Activated T-helper 1 cell treated with anti-CD3 and anti-CD28 coated beads, Interleukin-12 subunit alpha, Interleukin-12 subunit beta, Interleukin-2, Interleukin-4 antibody, amounts not matched to agents 30 ng/mL and 10 ng/mL and 1 ng/mL, durations not matched to agents 14 hours and 24 hours and 36 hours (primary cell): ENCODE results near the gene EPHA2. TPM values are rescaled to one million over a fixed set of nuclear protein-coding genes. Genes with fewer than 3 reads are reported as not detected.
A peak's percentile ranks its signal among the peaks of the same experiment; 100 is the strongest.
"Not testable (repeated sequence)": the region's sequence is repeated elsewhere in the genome, so short reads cannot be mapped to it uniquely, and the experiment has no call there.

Experiments
- DNase-seq: peaks from one replicate; pipeline ENCODE4 v3.0.0; 2021; ENCODE audit warnings: low spot score
- H3K27ac Mint-ChIP-seq: one replicate; pipeline ENCODE4 v1.8.0; 2021; ENCODE audit warnings: mild to moderate bottlenecking, mixed read lengths
- H3K27me3 Mint-ChIP-seq: one replicate; pipeline ENCODE4 v1.8.0; 2022; ENCODE audit warnings: mild to moderate bottlenecking, moderate library complexity, mixed read lengths; ENCODE audit not compliant: insufficient read depth
- H3K36me3 Mint-ChIP-seq: one replicate; pipeline ENCODE4 v1.8.0; 2021; ENCODE audit warnings: low read depth, mixed read lengths
- H3K4me1 Mint-ChIP-seq: one replicate; pipeline ENCODE4 v1.8.0; 2021; ENCODE audit warnings: low read depth, mixed read lengths
- H3K4me3 Mint-ChIP-seq: one replicate; pipeline ENCODE4 v1.8.0; 2021; ENCODE audit warnings: mild to moderate bottlenecking, moderate library complexity, mixed read lengths
- H3K9me3 Mint-ChIP-seq: one replicate; pipeline ENCODE4 v1.8.0; 2021; ENCODE audit warnings: mixed read lengths
- intact Hi-C: fragments of 100-400 bp; cut with micrococcal nuclease; formaldehyde crosslinking; loops from one replicate; pipeline ENCODE4 v1.15.1; 2024
- total RNA-seq: library from RNA; stranded (reverse); gene quantifications from 2 replicates; pipeline ENCODE4 v1.2.3, GENCODE V29; 2022

EPHA2 gene
- total RNA-seq: not detected in 2 replicates

- Mint-ChIP-seq H3K27ac (no peak within 1 kb of the TSS), H3K9me3 (no peaks in the 10 kb centered on the region), H3K36me3 (no peaks in the 10 kb centered on the region), H3K27me3 (peaks cover 55% of the 10 kb centered on the region), H3K4me1 (peaks cover 15% of the 10 kb centered on the region), H3K4me3 (peak within 1 kb of the TSS; percentile 15)
- DNase-seq: no peak
- intact Hi-C loops: no loop called here
Measured at GRCh38 chr1:16155537-16156410, at the start of gene EPHA2. EPHA2 (minus strand) TSS chr1:16156069; CDS start chr1:16155932, 137 bp downstream.

DNA sequence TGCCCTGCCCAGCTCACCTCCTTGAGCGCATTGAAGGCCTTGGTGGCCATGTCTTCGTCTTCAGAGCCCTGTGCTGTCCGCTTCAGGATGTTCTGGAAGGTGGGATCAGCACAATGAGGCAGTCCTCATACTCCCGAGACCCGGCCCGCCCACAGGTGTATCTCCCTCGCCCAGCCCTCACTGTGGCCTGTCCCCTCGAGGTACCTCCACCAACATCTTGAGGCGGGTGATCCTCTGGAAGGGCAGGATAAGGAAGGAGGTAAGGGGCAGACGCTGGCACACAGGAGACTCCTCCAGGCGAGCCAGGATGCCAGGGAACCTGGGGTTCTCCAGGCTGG lies 49.4 kb upstream of the EPHA2 start:
- intact Hi-C loops: loop anchor here (5.0 kb wide), 1 partner anchor 292 kb away; no protein-coding TSS in a partner anchor
- Mint-ChIP-seq H3K27ac (no peak overlapping the region), H3K36me3 (peaks cover 10% of the 10 kb centered on the region)

DNA sequence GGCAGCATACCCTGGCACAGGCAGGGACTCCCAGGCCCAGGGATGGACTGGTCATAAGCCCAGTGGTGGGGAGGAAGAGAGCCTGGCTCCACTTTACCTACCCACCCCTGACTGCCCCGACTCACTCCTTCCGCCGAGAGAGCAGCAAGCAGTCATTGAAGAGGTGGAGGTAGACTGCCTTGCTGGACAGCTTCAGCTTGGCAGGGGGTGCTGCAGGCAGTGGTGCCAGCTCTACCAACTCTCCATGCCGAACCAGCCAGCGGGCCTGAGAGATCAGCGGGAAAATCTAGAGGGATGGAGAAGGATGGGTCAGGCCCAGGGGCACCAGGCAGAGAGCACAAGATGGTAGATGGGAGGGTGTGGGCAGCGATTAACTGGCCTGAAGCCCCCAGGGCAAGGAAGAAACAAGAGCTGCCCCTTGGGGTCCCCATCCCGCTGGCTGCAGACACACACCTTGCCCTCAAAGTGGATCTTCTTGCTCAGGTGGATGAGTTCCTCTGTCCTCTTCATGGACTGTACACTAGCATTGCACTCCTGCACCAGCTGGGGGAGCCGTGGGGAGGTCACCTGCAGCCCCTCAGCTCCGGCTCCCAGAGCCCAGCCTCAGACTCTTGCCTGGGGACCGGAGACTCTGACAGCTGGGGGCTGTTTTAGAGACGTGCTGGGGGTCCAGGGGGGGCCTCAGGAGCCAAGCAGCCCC lies 48.9 kb upstream of the EPHA2 start:
- Mint-ChIP-seq H3K27ac (no peak overlapping the region), H3K36me3 (peaks cover 10% of the 10 kb centered on the region), H3K4me3 (peak overlapping the region; percentile 47), H3K4me1 (no peaks in the 10 kb centered on the region), H3K27me3 (no peaks in the 10 kb centered on the region), H3K9me3 (no peaks in the 10 kb centered on the region)
- intact Hi-C loops: loop anchor here (5.0 kb wide), 1 partner anchor 293 kb away; no protein-coding TSS in a partner anchor
- DNase-seq: no peak

More for the DNA sequence above, 49.4 kb upstream of the EPHA2 start:
- Mint-ChIP-seq H3K27me3 (no peaks in the 10 kb centered on the region), H3K4me3 (no peak overlapping the region), H3K9me3 (no peaks in the 10 kb centered on the region), H3K4me1 (no peaks in the 10 kb centered on the region)
- DNase-seq: no peak

- DNase-seq: no peak
- H3K36me3 Mint-ChIP-seq: peaks cover 10% of the 10 kb centered on the region
- no peaks in the 10 kb centered on the region for H3K27me3 Mint-ChIP-seq
- no peak overlapping the region for H3K27ac Mint-ChIP-seq
- H3K9me3 Mint-ChIP-seq: no peaks in the 10 kb centered on the region
- H3K4me3 Mint-ChIP-seq: no peak overlapping the region
- intact Hi-C loops: no loop called here
- H3K4me1 Mint-ChIP-seq: no peaks in the 10 kb centered on the region
Measured at GRCh38 chr1:16204216-16204615, 48.3 kb upstream of the EPHA2 start.

DNA sequence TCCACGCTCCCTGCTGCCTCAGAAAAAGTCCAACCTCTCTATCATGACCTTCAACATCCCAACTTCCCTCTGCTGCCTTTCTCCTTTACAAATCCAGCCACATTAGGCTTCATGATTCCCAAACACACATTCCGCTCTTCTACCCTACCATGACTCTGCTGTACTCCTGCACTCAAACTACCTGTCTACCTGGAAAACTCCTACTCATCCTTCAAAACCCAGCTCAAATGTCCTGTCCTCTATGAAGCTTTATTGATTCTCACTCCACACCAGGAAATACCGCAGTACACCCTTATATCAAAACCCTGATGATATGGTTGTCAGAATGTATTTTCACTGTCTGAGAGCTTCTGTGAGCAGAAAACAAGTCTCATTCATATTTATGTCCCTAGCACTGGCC lies 47.7 kb upstream of the EPHA2 start:
- Mint-ChIP-seq H3K4me1 (no peaks in the 10 kb centered on the region), H3K27me3 (no peaks in the 10 kb centered on the region), H3K27ac (no peak overlapping the region), H3K36me3 (peaks cover 12% of the 10 kb centered on the region), H3K9me3 (no peaks in the 10 kb centered on the region), H3K4me3 (no peak overlapping the region)
- DNase-seq: no peak
- intact Hi-C loops: no loop called here

- DNase-seq: no peak
- Mint-ChIP-seq H3K27me3 (no peaks in the 10 kb centered on the region), H3K4me3 (no peak overlapping the region), H3K9me3 (no peaks in the 10 kb centered on the region), H3K27ac (no peak overlapping the region), H3K36me3 (peaks cover 12% of the 10 kb centered on the region), H3K4me1 (no peaks in the 10 kb centered on the region)
- intact Hi-C loops: no loop called here
Measured at GRCh38 chr1:16202281-16203210, 46.7 kb upstream of the EPHA2 start.

DNA sequence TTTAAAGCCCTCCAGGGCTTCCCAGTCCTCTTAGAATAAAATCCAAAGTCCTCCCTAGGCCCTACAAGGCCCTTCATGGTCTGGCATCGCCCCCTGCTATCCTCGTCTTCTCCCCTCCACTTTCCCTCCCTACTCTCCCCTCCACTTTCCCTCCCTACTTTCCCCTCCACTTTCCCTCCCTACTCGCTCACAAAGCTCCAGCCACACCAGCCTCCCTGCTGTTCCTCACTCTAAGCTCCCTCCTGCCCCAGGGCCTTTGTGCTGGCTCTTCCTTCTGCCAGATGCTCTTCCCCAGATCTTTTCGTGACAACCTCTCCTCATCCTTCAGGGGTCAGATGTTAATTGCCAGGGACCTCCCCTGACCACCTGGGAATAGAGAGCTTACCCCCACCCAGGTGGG lies 43.8 kb upstream of the EPHA2 start:
- H3K27ac Mint-ChIP-seq: no peak overlapping the region
- no peaks in the 10 kb centered on the region for H3K9me3 Mint-ChIP-seq
- H3K4me1 Mint-ChIP-seq: no peaks in the 10 kb centered on the region
- no peak for DNase-seq
- H3K27me3 Mint-ChIP-seq: no peaks in the 10 kb centered on the region
- peaks cover 12% of the 10 kb centered on the region for H3K36me3 Mint-ChIP-seq
- no peak overlapping the region for H3K4me3 Mint-ChIP-seq
- intact Hi-C loops: no loop called here

DNA sequence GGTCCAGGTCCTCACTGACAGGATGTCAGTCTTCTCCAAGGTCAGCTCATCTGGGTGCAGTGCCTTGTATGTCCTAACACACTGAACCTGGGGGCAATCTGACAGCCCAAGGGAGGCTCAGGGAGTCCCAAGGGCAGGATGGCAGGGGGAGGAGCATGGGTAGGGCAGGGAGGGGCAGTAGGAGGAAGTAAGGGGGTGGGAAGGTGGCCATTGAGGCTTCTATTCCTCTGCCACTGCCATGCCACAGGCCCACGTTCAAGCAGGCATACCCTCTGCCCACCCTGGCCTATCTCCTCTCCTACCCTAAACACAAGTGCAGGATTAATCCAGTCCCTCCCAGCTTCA lies 43.3 kb upstream of the EPHA2 start:
- H3K9me3 Mint-ChIP-seq: no peaks in the 10 kb centered on the region
- H3K27me3 Mint-ChIP-seq: peaks cover 2% of the 10 kb centered on the region
- no peak overlapping the region for H3K4me3 Mint-ChIP-seq
- no peak for DNase-seq
- H3K27ac Mint-ChIP-seq: no peak overlapping the region
- H3K36me3 Mint-ChIP-seq: peaks cover 11% of the 10 kb centered on the region
- no peaks in the 10 kb centered on the region for H3K4me1 Mint-ChIP-seq
- intact Hi-C loops: no loop called here

GRCh38 chr1:16198444-16199156 lies 42.7 kb upstream of the EPHA2 start:
- H3K9me3 Mint-ChIP-seq: no peaks in the 10 kb centered on the region
- intact Hi-C loops: no loop called here
- peaks cover 2% of the 10 kb centered on the region for H3K27me3 Mint-ChIP-seq
- H3K4me3 Mint-ChIP-seq: no peak overlapping the region
- H3K36me3 Mint-ChIP-seq: peaks cover 9% of the 10 kb centered on the region
- H3K27ac Mint-ChIP-seq: no peak overlapping the region
- DNase-seq: no peak
- H3K4me1 Mint-ChIP-seq: no peaks in the 10 kb centered on the region

DNA sequence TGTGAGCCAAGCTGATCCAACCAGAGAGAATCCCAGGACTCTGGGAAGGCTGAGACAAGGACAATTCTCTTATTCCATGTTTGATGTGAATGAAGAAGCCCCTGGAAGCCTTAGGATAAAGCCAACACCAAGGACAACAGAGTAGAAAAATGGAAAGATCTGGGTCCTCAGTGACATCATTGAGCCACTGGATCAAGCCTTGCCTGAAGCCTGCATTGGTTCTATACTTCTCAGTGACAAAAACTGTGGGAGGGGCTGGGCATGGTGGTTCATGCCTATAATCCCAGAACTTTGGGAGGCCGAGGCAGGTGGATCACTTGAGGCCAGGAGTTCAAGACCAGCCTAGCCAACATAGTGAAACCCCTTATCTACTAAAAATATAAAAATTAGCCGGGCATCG lies 41.0 kb upstream of the EPHA2 start:
- H3K36me3 Mint-ChIP-seq: peaks cover 2% of the 10 kb centered on the region
- no peak overlapping the region for H3K27ac Mint-ChIP-seq
- no peaks in the 10 kb centered on the region for H3K9me3 Mint-ChIP-seq
- no peak overlapping the region for H3K4me3 Mint-ChIP-seq
- no peak for DNase-seq
- intact Hi-C loops: no loop called here
- no peaks in the 10 kb centered on the region for H3K4me1 Mint-ChIP-seq
- peaks cover 3% of the 10 kb centered on the region for H3K27me3 Mint-ChIP-seq

GRCh38 chr1:16196139-16196538 lies 40.3 kb upstream of the EPHA2 start:
- H3K27ac Mint-ChIP-seq, H3K9me3 Mint-ChIP-seq, DNase-seq, H3K36me3 Mint-ChIP-seq, H3K4me1 Mint-ChIP-seq, H3K27me3 Mint-ChIP-seq, H3K4me3 Mint-ChIP-seq, intact Hi-C loops: not testable (repeated sequence)

GRCh38 chr1:16195518-16195905 lies 39.6 kb upstream of the EPHA2 start:
- intact Hi-C loops: no loop called here
- H3K36me3 Mint-ChIP-seq: peaks cover 2% of the 10 kb centered on the region
- peaks cover 7% of the 10 kb centered on the region for H3K27me3 Mint-ChIP-seq
- H3K27ac Mint-ChIP-seq: no peak overlapping the region
- DNase-seq: no peak
- H3K4me3 Mint-ChIP-seq: no peak overlapping the region
- H3K9me3 Mint-ChIP-seq: no peaks in the 10 kb centered on the region
- H3K4me1 Mint-ChIP-seq: no peaks in the 10 kb centered on the region
